NT2/D1 (cell line): ENCODE measurements around the gene SH3PXD2B.

ENCODE experiments used
- DNase-seq: peaks from one replicate; pipeline ENCODE4 v3.0.0-alpha.2; 2011; ENCODE audit warnings: low read depth, low spot score
- H3K27me3 ChIP-seq: 2 replicates; pipeline ENCODE4 v1.6.0; 2011; ENCODE audit warnings: mild to moderate bottlenecking; ENCODE audit not compliant: insufficient read length, insufficient read depth
- H3K36me3 ChIP-seq: 2 replicates; pipeline ENCODE4 v1.6.1; 2011; ENCODE audit warnings: mild to moderate bottlenecking, low read length, mixed read lengths; ENCODE audit not compliant: insufficient read depth, insufficient read length
- H3K4me1 ChIP-seq: 2 replicates; pipeline ENCODE4 v1.5.1; 2011; ENCODE audit not compliant: insufficient read depth, insufficient read length
- H3K4me3 ChIP-seq: 2 replicates; pipeline ENCODE4 v1.5.1; 2011; ENCODE audit warnings: low read depth; ENCODE audit not compliant: insufficient read length
- H3K9ac ChIP-seq: 2 replicates; pipeline ENCODE4 v1.6.0; 2011; ENCODE audit warnings: low read depth; ENCODE audit not compliant: insufficient read length
- H3K9me3 ChIP-seq: 2 replicates; pipeline ENCODE4 v1.5.1; 2011; ENCODE audit warnings: mild to moderate bottlenecking, low read length; ENCODE audit not compliant: insufficient read depth
- SUZ12 ChIP-seq: IDR thresholded peaks from 2 replicates; pipeline ENCODE4 v1.6.1; 2011; ENCODE audit not compliant: insufficient read length, insufficient read depth; ENCODE audit errors: extremely low read depth
- YY1 ChIP-seq: IDR thresholded peaks from 2 replicates; pipeline ENCODE4 v1.6.1; 2011; ENCODE audit not compliant: insufficient read length, insufficient read depth
- ZNF274 ChIP-seq: IDR thresholded peaks from 2 replicates; pipeline ENCODE4 v1.6.1; 2011; ENCODE audit warnings: mild to moderate bottlenecking, low read depth, low read length

Gene SH3PXD2B

GRCh38 chr5:172440486-172440885 is 13.8 kb downstream of the SH3PXD2B start:
- no peak overlapping the region for H3K9ac ChIP-seq
- TF ChIP-seq SUZ12, result no peak
- TF ChIP-seq ZNF274, result no peak
- no peak for TF ChIP-seq YY1
- no peaks in the 10 kb centered on the region for H3K9me3 ChIP-seq
- no peak for DNase-seq
- H3K4me1 ChIP-seq, result peaks cover 4% of the 10 kb centered on the region
- H3K36me3 ChIP-seq, result peaks cover 30% of the 10 kb centered on the region
- no peak overlapping the region for H3K4me3 ChIP-seq
- no peaks in the 10 kb centered on the region for H3K27me3 ChIP-seq

GRCh38 chr5:172439785-172440477 is 14.4 kb downstream of the SH3PXD2B start:
- no peak for DNase-seq
- Histone ChIP-seq H3K9ac (no peak overlapping the region), H3K36me3 (peaks cover 28% of the 10 kb centered on the region), H3K27me3 (no peaks in the 10 kb centered on the region), H3K4me1 (peaks cover 4% of the 10 kb centered on the region), H3K4me3 (no peak overlapping the region), H3K9me3 (no peaks in the 10 kb centered on the region)
- TF ChIP-seq ZNF274 (no peak), YY1 (no peak)

GRCh38 chr5:172438319-172438668 is 16.0 kb downstream of the SH3PXD2B start:
- Histone ChIP-seq H3K4me1 (peaks cover 4% of the 10 kb centered on the region), H3K36me3 (peaks cover 33% of the 10 kb centered on the region), H3K9ac (no peak overlapping the region), H3K4me3 (no peak overlapping the region), H3K27me3 (no peaks in the 10 kb centered on the region), H3K9me3 (no peaks in the 10 kb centered on the region)
- no peak for DNase-seq
- TF ChIP-seq YY1 (no peak), ZNF274 (no peak), SUZ12 (no peak)

- H3K27me3 ChIP-seq, result no peaks in the 10 kb centered on the region
These were observed 16.6 kb downstream of the SH3PXD2B start for GRCh38 chr5:172437445-172438318.

GRCh38 chr5:172436879-172437369 is 17.4 kb downstream of the SH3PXD2B start:
- peaks cover 4% of the 10 kb centered on the region for H3K4me1 ChIP-seq
- H3K27me3 ChIP-seq, result no peaks in the 10 kb centered on the region

More at GRCh38 chr5:172437445-172438318, 16.6 kb downstream of the SH3PXD2B start:
- DNase-seq, result no peak
- Histone ChIP-seq H3K9me3 (no peaks in the 10 kb centered on the region), H3K36me3 (peaks cover 36% of the 10 kb centered on the region), H3K9ac (no peak overlapping the region), H3K4me3 (no peak overlapping the region), H3K4me1 (peaks cover 4% of the 10 kb centered on the region)
- TF ChIP-seq ZNF274 (no peak), SUZ12 (no peak), YY1 (no peak)

GRCh38 chr5:172436078-172436878 is 18.0 kb downstream of the SH3PXD2B start:
- no peak overlapping the region for H3K4me3 ChIP-seq
- peaks cover 28% of the 10 kb centered on the region for H3K36me3 ChIP-seq
- H3K9me3 ChIP-seq, result no peaks in the 10 kb centered on the region
- no peak for TF ChIP-seq SUZ12
- no peak for TF ChIP-seq ZNF274
- no peak for TF ChIP-seq YY1
- DNase-seq, result no peak
- H3K27me3 ChIP-seq, result no peaks in the 10 kb centered on the region
- H3K4me1 ChIP-seq, result peaks cover 4% of the 10 kb centered on the region
- no peak overlapping the region for H3K9ac ChIP-seq

More at GRCh38 chr5:172436879-172437369, 17.4 kb downstream of the SH3PXD2B start:
- Histone ChIP-seq H3K9me3 (no peaks in the 10 kb centered on the region), H3K9ac (no peak overlapping the region), H3K36me3 (peaks cover 34% of the 10 kb centered on the region), H3K4me3 (no peak overlapping the region)
- TF ChIP-seq ZNF274, result no peak
- TF ChIP-seq SUZ12, result no peak
- no peak for TF ChIP-seq YY1
- DNase-seq, result no peak
